Parathyroid adenoma (tissue), 2 donors: ENCODE measurements around the gene PTTG1IP.

Experiments used
- H2AFZ ChIP-seq: fragments of 300-600 bp; sonication (generic); one replicate; pipeline ENCODE4 v1.7.0; 2017; ENCODE audit warnings: antibody characterized with exemption, mild to moderate bottlenecking
- H3K27ac ChIP-seq: fragments of 300-600 bp; sonication (generic); one replicate; pipeline ENCODE4 v1.7.0; 2017
- H3K27me3 ChIP-seq: fragments of 300-600 bp; sonication (generic); one replicate; pipeline ENCODE4 v1.7.0; 2017; ENCODE audit warnings: low read length; ENCODE audit not compliant: control insufficient read depth, insufficient read depth
- H3K36me3 ChIP-seq: fragments of 300-600 bp; sonication (generic); one replicate; pipeline ENCODE4 v1.7.0; 2017; ENCODE audit warnings: low read length; ENCODE audit not compliant: control insufficient read depth, insufficient read depth
- H3K4me1 ChIP-seq: fragments of 300-600 bp; sonication (generic); one replicate; pipeline ENCODE4 v1.7.0; 2017; ENCODE audit warnings: control low read depth
- H3K4me2 ChIP-seq: fragments of 300-600 bp; sonication (generic); one replicate; pipeline ENCODE4 v1.7.0; 2017; ENCODE audit warnings: low read length
- H3K4me3 ChIP-seq: fragments of 300-600 bp; sonication (generic); one replicate; pipeline ENCODE4 v1.7.0; 2017; ENCODE audit warnings: low read depth, low read length
- H3K79me2 ChIP-seq: fragments of 300-600 bp; sonication (generic); one replicate; pipeline ENCODE4 v1.7.0; 2017; ENCODE audit warnings: control low read depth
- H3K9ac ChIP-seq: fragments of 300-600 bp; sonication (generic); one replicate; pipeline ENCODE4 v1.7.0; 2017; ENCODE audit warnings: mild to moderate bottlenecking
- H3K9me3 ChIP-seq: fragments of 300-600 bp; sonication (generic); one replicate; pipeline ENCODE4 v1.7.0; 2017; ENCODE audit warnings: low read length; ENCODE audit not compliant: control insufficient read depth
- CTCF ChIP-seq: fragments of 300-600 bp; sonication (generic); IDR thresholded peaks from one replicate; pipeline ENCODE4 v1.7.0; 2017; ENCODE audit warnings: antibody characterized with exemption, mild to moderate bottlenecking
- donor health status: primary hyperparathyroidism.

PTTG1IP gene

GRCh38 chr21:44869781-44870747, 3.4 kb downstream of the PTTG1IP start:
- H3K4me1 ChIP-seq: peaks cover 12% of the 10 kb centered on the region

GRCh38 chr21:44868707-44869106, 4.8 kb downstream of the PTTG1IP start:
- Histone ChIP-seq H3K27me3 (no peaks in the 10 kb centered on the region), H3K9me3 (no peaks in the 10 kb centered on the region)

More at GRCh38 chr21:44869781-44870747, 3.4 kb downstream of the PTTG1IP start:
- no peak for TF ChIP-seq CTCF
- peak overlapping the region; percentile 54 for H3K4me2 ChIP-seq
- H3K36me3 ChIP-seq: no peaks in the 10 kb centered on the region
- H3K27me3 ChIP-seq: no peaks in the 10 kb centered on the region
- H2AFZ ChIP-seq: no peak overlapping the region
- H3K9me3 ChIP-seq: no peaks in the 10 kb centered on the region
- H3K27ac ChIP-seq: peak overlapping the region; percentile 19
- peak overlapping the region; percentile 18 for H3K4me3 ChIP-seq
- peaks cover 42% of the 10 kb centered on the region for H3K79me2 ChIP-seq
- H3K9ac ChIP-seq: no peak overlapping the region

GRCh38 chr21:44867999-44868700, 5.3 kb downstream of the PTTG1IP start:
- peaks cover 12% of the 10 kb centered on the region for H3K4me1 ChIP-seq
- no peak for TF ChIP-seq CTCF
- H3K9ac ChIP-seq: no peak overlapping the region
- H3K36me3 ChIP-seq: no peaks in the 10 kb centered on the region
- peaks cover 55% of the 10 kb centered on the region for H3K79me2 ChIP-seq
- no peak overlapping the region for H3K4me2 ChIP-seq
- no peaks in the 10 kb centered on the region for H3K9me3 ChIP-seq
- H3K27me3 ChIP-seq: no peaks in the 10 kb centered on the region
- H3K4me3 ChIP-seq: no peak overlapping the region
- no peak overlapping the region for H2AFZ ChIP-seq
- no peak overlapping the region for H3K27ac ChIP-seq

More at GRCh38 chr21:44868707-44869106, 4.8 kb downstream of the PTTG1IP start:
- Histone ChIP-seq H3K79me2 (peaks cover 51% of the 10 kb centered on the region), H3K4me2 (no peak overlapping the region), H3K4me1 (peaks cover 12% of the 10 kb centered on the region), H3K4me3 (no peak overlapping the region), H3K36me3 (no peaks in the 10 kb centered on the region), H2AFZ (no peak overlapping the region), H3K27ac (no peak overlapping the region), H3K9ac (no peak overlapping the region)
- no peak for TF ChIP-seq CTCF

- no peaks in the 10 kb centered on the region for H3K9me3 ChIP-seq
- no peaks in the 10 kb centered on the region for H3K27me3 ChIP-seq
- H3K36me3 ChIP-seq: no peaks in the 10 kb centered on the region
- no peak overlapping the region for H3K9ac ChIP-seq
- no peak overlapping the region for H3K4me3 ChIP-seq
- peaks cover 12% of the 10 kb centered on the region for H3K4me1 ChIP-seq
- H3K4me2 ChIP-seq: no peak overlapping the region
- H3K27ac ChIP-seq: no peak overlapping the region
- peaks cover 56% of the 10 kb centered on the region for H3K79me2 ChIP-seq
- H2AFZ ChIP-seq: no peak overlapping the region
- no peak for TF ChIP-seq CTCF
Observed at GRCh38 chr21:44867464-44867863, 6.0 kb downstream of the PTTG1IP start.
